NCI-H345 (cell line): Measurements from ENCODE around the gene C3orf22.
"Not testable (repeated sequence)": the region's sequence is repeated elsewhere in the genome, so short reads cannot be mapped to it uniquely, and the experiment has no call there.

Experiments
- DNase-seq: peaks from one replicate; lab custom pipeline; 2025; lab: John Stamatoyannopoulos, UW

Gene C3orf22

GRCh38 chr3:126558336-126559071 lies at the start of gene C3orf22:
Gene C3orf22, minus strand, starts transcription at chr3:126558932. Its CDS starts 5,542 bp downstream, at chr3:126553390.
- no peak for DNase-seq

- DNase-seq: no peak
Observed at GRCh38 chr3:126607214-126607908, 48.6 kb upstream of the C3orf22 start.

- no peak for DNase-seq
Observed at GRCh38 chr3:126606001-126606400, 47.3 kb upstream of the C3orf22 start.

GRCh38 chr3:126604691-126605090 lies 46.0 kb upstream of the C3orf22 start:
- DNase-seq: no peak

- DNase-seq: no peak
Observed at GRCh38 chr3:126599101-126599500, 40.4 kb upstream of the C3orf22 start.

- DNase-seq: not testable (repeated sequence)
Observed at GRCh38 chr3:126595479-126595878, 36.7 kb upstream of the C3orf22 start.

GRCh38 chr3:126591515-126591914 lies 32.8 kb upstream of the C3orf22 start:
- DNase-seq: not testable (repeated sequence)

- DNase-seq: no peak
Observed at GRCh38 chr3:126582311-126582710, 23.6 kb upstream of the C3orf22 start.

- DNase-seq: no peak
Observed at GRCh38 chr3:126581569-126581968, 22.8 kb upstream of the C3orf22 start.

GRCh38 chr3:126580746-126581145 lies 22.0 kb upstream of the C3orf22 start:
- no peak for DNase-seq

GRCh38 chr3:126578702-126579101 lies 20.0 kb upstream of the C3orf22 start:
- DNase-seq: no peak

- DNase-seq: no peak
Observed at GRCh38 chr3:126577261-126577660, 18.5 kb upstream of the C3orf22 start.

GRCh38 chr3:126573492-126574117 lies 14.9 kb upstream of the C3orf22 start:
- DNase-seq: no peak

- no peak for DNase-seq
Observed at GRCh38 chr3:126571078-126571477, 12.3 kb upstream of the C3orf22 start.

GRCh38 chr3:126570103-126570541 lies 11.4 kb upstream of the C3orf22 start:
- no peak for DNase-seq

- DNase-seq: no peak
Observed at GRCh38 chr3:126569390-126569975, 10.8 kb upstream of the C3orf22 start.

GRCh38 chr3:126568776-126569342 lies 10.1 kb upstream of the C3orf22 start:
- DNase-seq: no peak

GRCh38 chr3:126567696-126568438 lies 9.1 kb upstream of the C3orf22 start:
- no peak for DNase-seq

GRCh38 chr3:126562737-126563276 lies 4.1 kb upstream of the C3orf22 start:
- no peak for DNase-seq

GRCh38 chr3:126557761-126558160 lies 971 bp downstream of the C3orf22 start:
- no peak for DNase-seq

- no peak for DNase-seq
Observed at GRCh38 chr3:126557415-126557745, 1.4 kb downstream of the C3orf22 start.
